ENCODE measurements around the gene KLK6. TPM values are rescaled to one million over a fixed set of nuclear protein-coding genes. Genes with fewer than 3 reads are reported as not detected.
A peak's percentile ranks its signal among the peaks of the same experiment; 100 is the strongest.

Gene KLK6
- polyA plus RNA-seq (2012; rRNA removed): not detected in 2 replicates
- not detected in 2 replicates for polyA plus RNA-seq (2012; cell fraction: cytosol; rRNA removed)
- not detected in 2 replicates for polyA plus RNA-seq (2012; cell fraction: nucleus; rRNA removed)

GRCh38 chr19:50969413-50969760 is at the start of gene KLK6:
TSS of gene KLK6 (minus strand) at chr19:50969591. CDS start at chr19:50968104, 1,487 bp downstream.
- H3K36me3 ChIP-seq (replicated peaks in 1 of 2; ENCODE audit: control insufficient read depth in 1 of 2, insufficient read depth in 2 of 2, low read length in 1 of 2): no peaks in the 10 kb centered on the region
- CTCF ChIA-PET: no interaction called here

GRCh38 chr19:51018745-51019543 is 49.6 kb upstream of the KLK6 start:
- no peaks in the 10 kb centered on the region for H3K36me3 ChIP-seq (replicated peaks in 1 of 2; ENCODE audit: control insufficient read depth in 1 of 2, insufficient read depth in 2 of 2, low read length in 1 of 2)
- WGBS (ENCODE audit: low lambda C conversion rate): 3% methylated on average over 33 of the region's 68 CpGs
- no peaks in the 10 kb centered on the region for H3K4me1 ChIP-seq (ENCODE audit: control insufficient read depth in 1 of 2, insufficient read depth in 2 of 2, low read depth in 1 of 2, low read length in 1 of 2)
- H3K79me2 ChIP-seq (ENCODE audit: insufficient read depth): no peaks in the 10 kb centered on the region
- no peak for TF ChIP-seq EP300 (IDR thresholded peaks at IDR 0.05; ENCODE audit: borderline replicate concordance in 1 of 2, low read depth in 1 of 2, low read length in 1 of 2)
- no peak for TF ChIP-seq SIN3A (IDR thresholded peaks at IDR 0.05; ENCODE audit: borderline replicate concordance, low read depth, low read length)
- TF ChIP-seq USF1 (IDR thresholded peaks at IDR 0.05; ENCODE audit: borderline replicate concordance, low read depth): no peak
- no peak for TF ChIP-seq GATA2 (CRISPR knock-in tag; IDR thresholded peaks at IDR 0.05)
- TF ChIP-seq TEAD4 (IDR thresholded peaks at IDR 0.05; ENCODE audit: borderline replicate concordance, insufficient read depth): no peak
- TF ChIP-seq FOXJ3 (CRISPR knock-in tag; IDR thresholded peaks at IDR 0.05): no peak
- TF ChIP-seq CHD2 (IDR thresholded peaks at IDR 0.05; ENCODE audit: low read length, partially characterized antibody): no peak
- no peak for TF ChIP-seq SMC3 (IDR thresholded peaks at IDR 0.05; ENCODE audit: low read depth, low read length)
- TF ChIP-seq IRF3 (IDR thresholded peaks at IDR 0.05; ENCODE audit: low read depth, low read length): no peak
- no peak for TF ChIP-seq FOSL2 (IDR thresholded peaks at IDR 0.05; ENCODE audit: borderline replicate concordance, low read depth)
- no peak for TF ChIP-seq NRF1 (IDR thresholded peaks at IDR 0.05; ENCODE audit: low read depth, low read length)
- TF ChIP-seq GABPA (IDR thresholded peaks at IDR 0.05; ENCODE audit: low read depth): no peak
- no peaks in the 10 kb centered on the region for H3F3A ChIP-seq (replicated peaks; ENCODE audit: insufficient read depth)
- H3K4me3 ChIP-seq (ENCODE audit: low read depth in 2 of 2, low read length in 1 of 2): no peak overlapping the region
- H3K27ac ChIP-seq (ENCODE audit: low read depth in 2 of 2, low read length in 1 of 2): no peak overlapping the region
- ChIA-PET POLR2A (no interaction called here), CTCF (interaction anchor here (1.1 to 6.0 kb wide), 2 partner anchors 76 to 89 kb away, joined by 4 to 30 read pairs; no protein-coding TSS in a partner anchor)
- DNase-seq: no peak
- H3K27me3 ChIP-seq (ENCODE audit: insufficient read depth): peaks cover 76% of the 10 kb centered on the region
- peak overlapping the region; percentile 44; the same call in 1 of the 2 replicates for H3K4me2 ChIP-seq
- no peaks in the 10 kb centered on the region for H3K9me3 ChIP-seq
- no peak overlapping the region for H3K9ac ChIP-seq
- H2AFZ ChIP-seq (ENCODE audit: low read depth): no peak overlapping the region
- no peaks in the 10 kb centered on the region for H4K20me1 ChIP-seq (ENCODE audit: insufficient read depth)
- no peaks in the 10 kb centered on the region for H3K9me2 ChIP-seq

More at GRCh38 chr19:50969413-50969760, at the start of gene KLK6:
- no peak within 1 kb of the TSS for H2AFZ ChIP-seq (ENCODE audit: low read depth)
- DNase-seq: no peak
- no peaks in the 10 kb centered on the region for H3K79me2 ChIP-seq (ENCODE audit: insufficient read depth)
- no peaks in the 10 kb centered on the region for H3K9me3 ChIP-seq
- no peaks in the 10 kb centered on the region for H3K4me1 ChIP-seq (ENCODE audit: control insufficient read depth in 1 of 2, insufficient read depth in 2 of 2, low read depth in 1 of 2, low read length in 1 of 2)
- 34% methylated on average over 7 of the region's 19 CpGs for WGBS (ENCODE audit: low lambda C conversion rate)
- H3K9me2 ChIP-seq: no peaks in the 10 kb centered on the region
- H3K9ac ChIP-seq: no peak within 1 kb of the TSS
- no peak within 1 kb of the TSS for H3K4me2 ChIP-seq
- peaks cover 56% of the 10 kb centered on the region for H3K27me3 ChIP-seq (ENCODE audit: insufficient read depth)
- H4K20me1 ChIP-seq (ENCODE audit: insufficient read depth): no peaks in the 10 kb centered on the region
- TF ChIP-seq CHD2 (IDR thresholded peaks at IDR 0.05; ENCODE audit: low read length, partially characterized antibody): no peak
- TF ChIP-seq POLR2AphosphoS5 (IDR thresholded peaks at IDR 0.05; ENCODE audit: low read depth, low read length): no peak
- TF ChIP-seq TEAD4 (IDR thresholded peaks at IDR 0.05; ENCODE audit: borderline replicate concordance, insufficient read depth): no peak
- no peak for TF ChIP-seq IRF3 (IDR thresholded peaks at IDR 0.05; ENCODE audit: low read depth, low read length)
- TF ChIP-seq GATA2 (CRISPR knock-in tag; IDR thresholded peaks at IDR 0.05): no peak
- TF ChIP-seq ELF1 (IDR thresholded peaks at IDR 0.05): no peak
- no peak for TF ChIP-seq MEF2A (IDR thresholded peaks at IDR 0.05; ENCODE audit: borderline replicate concordance, low read depth)
- TF ChIP-seq FOXJ3 (CRISPR knock-in tag; IDR thresholded peaks at IDR 0.05): no peak
- TF ChIP-seq RAD21 (IDR thresholded peaks at IDR 0.05; ENCODE audit: low read length): no peak
- TF ChIP-seq EZH2phosphoT487 (IDR thresholded peaks at IDR 0.05; ENCODE audit: borderline replicate concordance, low read depth): no peak
- TF ChIP-seq JUND (IDR thresholded peaks at IDR 0.05): no peak
- no peak for TF ChIP-seq GABPA (IDR thresholded peaks at IDR 0.05; ENCODE audit: low read depth)
- TF ChIP-seq TCF12 (IDR thresholded peaks at IDR 0.05): no peak
- TF ChIP-seq SIN3A (IDR thresholded peaks at IDR 0.05; ENCODE audit: borderline replicate concordance, low read depth, low read length): no peak
- no peak for TF ChIP-seq NRF1 (IDR thresholded peaks at IDR 0.05; ENCODE audit: low read depth, low read length)
- no peak for TF ChIP-seq USF2 (IDR thresholded peaks at IDR 0.05; ENCODE audit: borderline replicate concordance, low read depth, low read length)
- TF ChIP-seq RCOR1 (IDR thresholded peaks at IDR 0.05; ENCODE audit: low read length): no peak
- TF ChIP-seq SMC3 (IDR thresholded peaks at IDR 0.05; ENCODE audit: low read depth, low read length): no peak
- POLR2A ChIA-PET: no interaction called here
- H3K4me3 ChIP-seq (ENCODE audit: low read depth in 2 of 2, low read length in 1 of 2): no peak within 1 kb of the TSS
- H3K27ac ChIP-seq (ENCODE audit: low read depth in 2 of 2, low read length in 1 of 2): no peak within 1 kb of the TSS
- no peaks in the 10 kb centered on the region for H3F3A ChIP-seq (replicated peaks; ENCODE audit: insufficient read depth)

Measured in SK-N-SH (cell line).